GM12878 (cell line): ENCODE data around the gene AMN1. TPM values are rescaled to one million over a fixed set of nuclear protein-coding genes. Genes with fewer than 3 reads are reported as not detected.

Experiments used
- ATAC-seq: fragments of 200-7000 bp; cut with Tn5 transposase; 3 replicates; pipeline ENCODE4 v1.9.1; 2020; ENCODE audit warnings: mild to moderate bottlenecking, moderate library complexity
- BruUV-seq: library from RNA; stranded (reverse); fragments of 400-500 nt; replicated peaks from 2 replicates; lab custom pipeline; 2021; lab: Mats Ljungman, UMichigan
- CTCF ChIA-PET: fragments of 300-600 bp; sonication (Branson Sonifier 250); formaldehyde crosslinking; extraction: SDS; loops from one replicate; lab custom pipeline; 2021; ENCODE audit warnings: inconsistent platforms; lab: Yijun Ruan, JAX
- POLR2A ChIA-PET: fragments of 350-600 bp; formaldehyde crosslinking; extraction: SDS; loops from one replicate; lab custom pipeline; 2021; ENCODE audit warnings: inconsistent platforms; lab: Charles Lee
- RAD21 ChIA-PET: fragments of 300-600 bp; sonication (Branson Sonifier 250); formaldehyde crosslinking; loops from one replicate; lab custom pipeline; 2023; ENCODE audit warnings: antibody characterized with exemption; ENCODE audit not compliant: unreplicated experiment; lab: Charles Lee
- SMC1A ChIA-PET: fragments of 300-600 bp; sonication (Branson Sonifier 250); formaldehyde crosslinking; loops from one replicate; lab custom pipeline; 2023; ENCODE audit not compliant: unreplicated experiment, uncharacterized antibody; lab: Charles Lee
- DNase-seq: peaks from one replicate; pipeline ENCODE4 v3.0.0-alpha.2; 2011; ENCODE audit warnings: low read depth, low spot score
- FAIRE-seq: peaks from 3 replicates; lab custom pipeline; 2011; peaks lifted over from hg19 to GRCh38; lab: Jason Lieb, UNC
- H2AFZ ChIP-seq: 2 replicates; pipeline ENCODE4 v1.6.0; 2011; ENCODE audit warnings: low read depth, low read length, control low read depth; ENCODE audit not compliant: control insufficient read depth
- H3K27ac ChIP-seq: 2 replicates; pipeline ENCODE4 v1.5.1; 2011; ENCODE audit warnings: control low read depth; ENCODE audit not compliant: control insufficient read depth, insufficient read depth
- H3K27me3 ChIP-seq, 2 experiments: replicated peaks in 1 of 2; 2 replicates each; pipeline versions ENCODE4 v1.6.0 to v1.6.1; 2011; ENCODE audit warnings: low read length in 1 of 2; ENCODE audit not compliant: control insufficient read depth in 2 of 2, insufficient read depth in 2 of 2
- H3K36me3 ChIP-seq, 2 experiments: 2 replicates each; pipeline ENCODE4 v1.5.1; 2011; ENCODE audit warnings: low read length in 1 of 2; ENCODE audit not compliant: control insufficient read depth in 2 of 2, insufficient read depth in 2 of 2
- H3K4me1 ChIP-seq: 2 replicates; pipeline ENCODE4 v1.6.1; 2011; ENCODE audit warnings: mild to moderate bottlenecking, low read length, moderate library complexity, mixed read lengths; ENCODE audit not compliant: control insufficient read depth, insufficient read depth
- H3K4me2 ChIP-seq: 2 replicates; pipeline ENCODE4 v1.6.0; 2011; ENCODE audit warnings: control low read depth; ENCODE audit not compliant: control insufficient read depth, insufficient read depth
- H3K4me3 ChIP-seq: fragments of 200-600 bp; sonication (generic); 2 replicates; pipeline ENCODE4 v1.5.1; 2016
- H3K79me2 ChIP-seq: 2 replicates; pipeline ENCODE4 v1.6.0; 2011; ENCODE audit warnings: low read length; ENCODE audit not compliant: control insufficient read depth, insufficient read depth
- H3K9ac ChIP-seq: 2 replicates; pipeline ENCODE4 v1.8.0; 2011; ENCODE audit warnings: low read length, control low read depth, mixed read lengths; ENCODE audit not compliant: control insufficient read depth, insufficient read depth
- H3K9me3 ChIP-seq: replicated peaks from 3 replicates; pipeline ENCODE4 v1.5.1; 2011; ENCODE audit warnings: mild to moderate bottlenecking, low read length; ENCODE audit not compliant: control insufficient read depth, insufficient read depth
- H4K20me1 ChIP-seq: 2 replicates; pipeline ENCODE4 v1.6.0; 2011; ENCODE audit not compliant: control insufficient read depth, insufficient read depth
- CBX5 ChIP-seq: sonication (generic); IDR thresholded peaks from 2 replicates; pipeline ENCODE4 v1.6.1; 2016; ENCODE audit warnings: low read depth, moderate library complexity, mild to moderate bottlenecking, inconsistent platforms
- CHD4 ChIP-seq: fragments of 200-600 bp; sonication (generic); IDR thresholded peaks from 2 replicates; pipeline ENCODE4 v1.6.1; 2016; ENCODE audit warnings: mild to moderate bottlenecking
- GABPA ChIP-seq: IDR thresholded peaks from 2 replicates; pipeline ENCODE4 v1.6.1; 2014; ENCODE audit warnings: antibody characterized with exemption, low read depth, mild to moderate bottlenecking, inconsistent platforms
- HDAC6 ChIP-seq: fragments of 200-600 bp; sonication (generic); IDR thresholded peaks from one replicate; pipeline ENCODE4 v1.8.0; 2017; ENCODE audit warnings: antibody characterized with exemption; ENCODE audit not compliant: unreplicated experiment
- MTA2 ChIP-seq: fragments of 450-650 bp; IDR thresholded peaks from 2 replicates; pipeline ENCODE4 v1.6.1; 2016; ENCODE audit warnings: low read depth, mild to moderate bottlenecking, moderate library complexity
- MYC ChIP-seq: IDR thresholded peaks from 2 replicates; pipeline ENCODE4 v1.6.1; 2011; ENCODE audit warnings: mild to moderate bottlenecking, low read length, moderate library complexity, inconsistent platforms; ENCODE audit not compliant: insufficient read depth, insufficient replicate concordance, insufficient read length, severe bottlenecking
- RAD51 ChIP-seq: fragments of 450-650 bp; IDR thresholded peaks from 2 replicates; pipeline ENCODE4 v1.6.1; 2016; ENCODE audit warnings: moderate library complexity, mild to moderate bottlenecking, inconsistent platforms
- SMAD1 ChIP-seq: fragments of 450-650 bp; IDR thresholded peaks from 2 replicates; pipeline ENCODE4 v1.6.1; 2018; ENCODE audit warnings: mild to moderate bottlenecking, low read depth; ENCODE audit not compliant: partially characterized antibody
- SPI1 ChIP-seq: IDR thresholded peaks from 2 replicates; pipeline ENCODE4 v1.6.1; 2011; ENCODE audit warnings: low read depth, mild to moderate bottlenecking, low read length, moderate library complexity, borderline replicate concordance; ENCODE audit not compliant: insufficient read depth
- SREBF1 ChIP-seq: IDR thresholded peaks from 2 replicates; pipeline ENCODE4 v1.6.1; 2012; ENCODE audit warnings: mild to moderate bottlenecking, low read length
- ZZZ3 ChIP-seq: IDR thresholded peaks from 2 replicates; pipeline ENCODE4 v1.6.1; 2011; ENCODE audit warnings: low read depth; ENCODE audit not compliant: control insufficient read depth, insufficient read length
- WGBS: methylation state at CpG from one replicate; pipeline ENCODE4 v1.1.6; 2016; ENCODE audit warnings: low lambda C conversion rate; ENCODE audit not compliant: insufficient replicate concordance, insufficient coverage; ENCODE audit errors: missing lambda C conversion rate; 5-methylcytosine and 5-hydroxymethylcytosine counted together
- in situ Hi-C: fragments of 300-500 bp; cut with MboI; formaldehyde crosslinking; loops from 9 replicates; pipeline ENCODE4 v1.14.3; 2018; ENCODE audit warnings: mixed read lengths
- intact Hi-C: fragments of 100-400 bp; cut with micrococcal nuclease; formaldehyde crosslinking; loops from one replicate; pipeline ENCODE4 v1.14.2; 2022; ENCODE audit not compliant: unreplicated experiment
- polyA plus RNA-seq, 11 experiments: library from polyadenylated mRNA; depleted of rRNA in 4 of 11; unstranded in 6 of 11; stranded (reverse) in 5 of 11; fragments of >200 nt; fragmentation: Nextera tagmentation in 4 of 11; fragmentation: Illumina TruSeq in 1 of 11; extraction: Ambion mirVana in 4 of 11; extraction: Trizol in 1 of 11; gene quantifications; 1 replicate in 1 of 11; 2 replicates in 10 of 11; pipeline versions ENCODE4 v1.2.1 to v1.2.3, GENCODE V29; 2011 to 2016; ENCODE audit warnings: inconsistent platforms in 2 of 11, missing spikeins in 2 of 11, low read depth in 1 of 11
- total RNA-seq, 4 experiments: library from RNA; depleted of rRNA in 3 of 4; stranded (reverse); fragments of >200 nt in 3 of 4; fragmentation: Illumina TruSeq in 1 of 4; extraction: Trizol in 1 of 4; gene quantifications; 2 replicates each; pipeline versions ENCODE4 v1.2.1 to v1.2.3, GENCODE V29; 2013 to 2021
- TF ChIP-seq, protein P1 (sequence below): fragments of 450-650 bp; IDR thresholded peaks from 2 replicates; pipeline ENCODE4 v1.6.1; 2016; ENCODE audit warnings: mild to moderate bottlenecking, moderate library complexity, borderline replicate concordance
- TF ChIP-seq, protein P2 (sequence below): IDR thresholded peaks from 2 replicates; pipeline ENCODE4 v1.6.1; 2012; ENCODE audit warnings: low read depth, low read length, improper control_type of control experiment
- TF ChIP-seq, protein P3 (sequence below): fragments of 450-650 bp; IDR thresholded peaks from 2 replicates; pipeline ENCODE4 v1.6.1; 2016; ENCODE audit warnings: mild to moderate bottlenecking

AMN1 gene
- total and polyA plus RNA-seq, 10 of the 15 experiments (the other 5 are each of a cell fraction or from before 2014, with no cell fraction given): 5.4 to 19.3 (median 9.3) TPM

DNA sequence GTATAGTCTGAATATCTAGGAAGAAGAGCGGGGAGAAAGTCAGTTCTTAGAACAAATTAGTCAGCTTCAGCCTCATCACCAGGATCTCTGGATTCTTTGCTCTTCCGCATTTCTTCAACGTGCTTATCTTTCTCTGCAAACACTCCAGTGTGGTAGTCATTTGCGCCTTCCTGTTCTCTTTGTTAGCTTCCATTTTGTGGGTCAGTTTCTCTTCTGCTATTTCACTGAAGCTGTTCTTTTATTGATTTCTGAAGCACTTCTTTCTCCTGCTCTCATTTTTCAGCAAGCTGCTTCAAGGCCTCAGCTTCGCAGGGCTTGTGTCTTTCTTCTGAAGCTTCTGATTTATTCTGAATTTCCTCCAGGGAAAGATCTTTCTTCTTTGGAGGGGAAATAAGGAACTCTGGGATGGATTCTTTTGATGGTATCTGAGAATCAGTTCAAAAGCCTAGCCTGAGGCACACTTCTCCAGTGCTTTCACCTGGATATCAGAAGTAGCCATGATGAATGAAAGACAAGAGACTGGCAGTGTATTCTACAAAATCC is 13.5 kb downstream of the AMN1 start (continued):
- TF ChIP-seq SPI1 (peak; percentile 94), CBX5 (peak; percentile 89; the same call in 1 of the 2 replicates), SMAD1 (no peak), SREBF1 (no peak), RAD51 (no peak), CHD4 (no peak), HDAC6 (no peak), GABPA (no peak), MYC (no peak)

DNA sequence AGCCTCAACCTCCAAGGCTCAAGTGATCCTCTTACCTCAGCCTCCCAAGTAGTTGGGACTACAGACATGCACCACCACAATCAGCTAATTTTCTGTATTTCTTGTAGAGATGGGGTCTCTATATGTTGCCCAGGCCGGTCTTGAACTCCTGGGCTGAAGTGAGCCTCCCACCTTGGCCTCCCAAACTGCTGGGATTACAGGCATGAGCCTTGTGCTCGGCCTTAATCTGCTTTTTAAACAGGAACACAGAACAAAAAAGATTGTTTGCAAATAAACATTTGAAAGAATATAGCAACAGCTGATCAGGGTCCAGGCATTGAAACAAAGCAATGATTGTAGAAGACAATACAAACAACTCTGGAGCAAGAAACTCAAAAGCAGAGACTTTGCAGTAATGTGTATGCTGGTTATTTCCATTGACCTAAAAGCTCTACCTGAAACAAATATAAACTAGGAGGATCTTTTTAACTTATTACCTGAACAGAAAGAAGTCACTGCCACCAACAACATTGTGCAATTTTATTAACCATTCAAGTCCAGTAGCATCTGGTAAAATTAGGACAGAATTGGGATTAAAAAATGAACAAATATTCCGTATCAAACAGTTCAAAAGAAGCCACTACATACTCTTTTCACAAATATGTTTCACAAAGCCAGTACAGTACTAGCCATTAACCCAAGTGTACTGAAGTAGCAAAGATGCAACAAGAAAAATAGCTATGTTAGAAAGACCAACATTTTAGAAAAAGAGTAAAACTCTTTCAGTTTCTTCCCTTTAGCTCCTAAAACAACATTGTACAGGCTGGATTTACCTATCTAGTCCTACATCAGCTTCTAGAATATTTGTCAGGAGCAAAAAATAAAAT is 14.2 kb downstream of the AMN1 start:
- ChIA-PET POLR2A (interaction anchor here (0.8 to 2.9 kb wide), 9 partner anchors 11 to 245 kb away, joined by 3 to 14 read pairs (median 6); partner anchors contain the start of genes AMN1 and RESF1), CTCF (interaction anchor here (0.9 to 1.6 kb wide), 10 partner anchors 12 to 214 kb away, joined by 3 to 12 read pairs (median 4); no protein-coding TSS in a partner anchor), SMC1A (interaction anchor here (0.9 to 3.4 kb wide), 28 partner anchors 8 to 597 kb away, joined by 3 to 33 read pairs (median 6); partner anchors contain the start of genes AMN1 and ETFBKMT), RAD21 (interaction anchor here (0.9 to 5.2 kb wide), 19 partner anchors 10 to 598 kb away, joined by 3 to 30 read pairs (median 5); partner anchors contain the start of gene AMN1)
- peak overlapping the region; percentile 77; the same call in 1 of the 2 replicates for H3K4me2 ChIP-seq
- ATAC-seq (peak; percentile 62), DNase-seq (no peak), FAIRE-seq (no peak)
- WGBS: 76% methylated on average over 3 of the region's 3 CpGs
- peak overlapping the region; percentile 79 for H3K9ac ChIP-seq
- no peaks in the 10 kb centered on the region for H3K79me2 ChIP-seq
- H3K27ac ChIP-seq: peak overlapping the region; percentile 90
- H4K20me1 ChIP-seq: no peaks in the 10 kb centered on the region
- peaks cover 10% of the 10 kb centered on the region for H3K4me1 ChIP-seq
- H2AFZ ChIP-seq: peak overlapping the region; percentile 99
- H3K4me3 ChIP-seq: peak overlapping the region; percentile 54; the same call in 1 of the 2 replicates
- in situ Hi-C loops (no loop called here), intact Hi-C loops (no loop called here)
- peaks cover 6% of the 10 kb centered on the region for H3K9me3 ChIP-seq
- no peaks in the 10 kb centered on the region for H3K27me3 ChIP-seq
- BruUV-seq: TSS peak; percentile 67
- H3K36me3 ChIP-seq: no peaks in the 10 kb centered on the region
- TF ChIP-seq, protein P1, sequence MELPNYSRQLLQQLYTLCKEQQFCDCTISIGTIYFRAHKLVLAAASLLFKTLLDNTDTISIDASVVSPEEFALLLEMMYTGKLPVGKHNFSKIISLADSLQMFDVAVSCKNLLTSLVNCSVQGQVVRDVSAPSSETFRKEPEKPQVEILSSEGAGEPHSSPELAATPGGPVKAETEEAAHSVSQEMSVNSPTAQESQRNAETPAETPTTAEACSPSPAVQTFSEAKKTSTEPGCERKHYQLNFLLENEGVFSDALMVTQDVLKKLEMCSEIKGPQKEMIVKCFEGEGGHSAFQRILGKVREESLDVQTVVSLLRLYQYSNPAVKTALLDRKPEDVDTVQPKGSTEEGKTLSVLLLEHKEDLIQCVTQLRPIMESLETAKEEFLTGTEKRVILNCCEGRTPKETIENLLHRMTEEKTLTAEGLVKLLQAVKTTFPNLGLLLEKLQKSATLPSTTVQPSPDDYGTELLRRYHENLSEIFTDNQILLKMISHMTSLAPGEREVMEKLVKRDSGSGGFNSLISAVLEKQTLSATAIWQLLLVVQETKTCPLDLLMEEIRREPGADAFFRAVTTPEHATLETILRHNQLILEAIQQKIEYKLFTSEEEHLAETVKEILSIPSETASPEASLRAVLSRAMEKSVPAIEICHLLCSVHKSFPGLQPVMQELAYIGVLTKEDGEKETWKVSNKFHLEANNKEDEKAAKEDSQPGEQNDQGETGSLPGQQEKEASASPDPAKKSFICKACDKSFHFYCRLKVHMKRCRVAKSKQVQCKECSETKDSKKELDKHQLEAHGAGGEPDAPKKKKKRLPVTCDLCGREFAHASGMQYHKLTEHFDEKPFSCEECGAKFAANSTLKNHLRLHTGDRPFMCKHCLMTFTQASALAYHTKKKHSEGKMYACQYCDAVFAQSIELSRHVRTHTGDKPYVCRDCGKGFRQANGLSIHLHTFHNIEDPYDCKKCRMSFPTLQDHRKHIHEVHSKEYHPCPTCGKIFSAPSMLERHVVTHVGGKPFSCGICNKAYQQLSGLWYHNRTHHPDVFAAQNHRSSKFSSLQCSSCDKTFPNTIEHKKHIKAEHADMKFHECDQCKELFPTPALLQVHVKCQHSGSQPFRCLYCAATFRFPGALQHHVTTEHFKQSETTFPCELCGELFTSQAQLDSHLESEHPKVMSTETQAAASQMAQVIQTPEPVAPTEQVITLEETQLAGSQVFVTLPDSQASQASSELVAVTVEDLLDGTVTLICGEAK: no peak
- TF ChIP-seq, protein P2, sequence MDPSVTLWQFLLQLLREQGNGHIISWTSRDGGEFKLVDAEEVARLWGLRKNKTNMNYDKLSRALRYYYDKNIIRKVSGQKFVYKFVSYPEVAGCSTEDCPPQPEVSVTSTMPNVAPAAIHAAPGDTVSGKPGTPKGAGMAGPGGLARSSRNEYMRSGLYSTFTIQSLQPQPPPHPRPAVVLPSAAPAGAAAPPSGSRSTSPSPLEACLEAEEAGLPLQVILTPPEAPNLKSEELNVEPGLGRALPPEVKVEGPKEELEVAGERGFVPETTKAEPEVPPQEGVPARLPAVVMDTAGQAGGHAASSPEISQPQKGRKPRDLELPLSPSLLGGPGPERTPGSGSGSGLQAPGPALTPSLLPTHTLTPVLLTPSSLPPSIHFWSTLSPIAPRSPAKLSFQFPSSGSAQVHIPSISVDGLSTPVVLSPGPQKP: no peak
- TF ChIP-seq MTA2 (no peak), ZZZ3 (no peak)
- TF ChIP-seq, protein P3, sequence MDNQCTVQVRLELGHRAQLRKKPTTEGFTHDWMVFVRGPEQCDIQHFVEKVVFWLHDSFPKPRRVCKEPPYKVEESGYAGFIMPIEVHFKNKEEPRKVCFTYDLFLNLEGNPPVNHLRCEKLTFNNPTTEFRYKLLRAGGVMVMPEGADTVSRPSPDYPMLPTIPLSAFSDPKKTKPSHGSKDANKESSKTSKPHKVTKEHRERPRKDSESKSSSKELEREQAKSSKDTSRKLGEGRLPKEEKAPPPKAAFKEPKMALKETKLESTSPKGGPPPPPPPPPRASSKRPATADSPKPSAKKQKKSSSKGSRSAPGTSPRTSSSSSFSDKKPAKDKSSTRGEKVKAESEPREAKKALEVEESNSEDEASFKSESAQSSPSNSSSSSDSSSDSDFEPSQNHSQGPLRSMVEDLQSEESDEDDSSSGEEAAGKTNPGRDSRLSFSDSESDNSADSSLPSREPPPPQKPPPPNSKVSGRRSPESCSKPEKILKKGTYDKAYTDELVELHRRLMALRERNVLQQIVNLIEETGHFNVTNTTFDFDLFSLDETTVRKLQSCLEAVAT: no peak
